ENCODE measurements around the gene SDK2.

DNA sequence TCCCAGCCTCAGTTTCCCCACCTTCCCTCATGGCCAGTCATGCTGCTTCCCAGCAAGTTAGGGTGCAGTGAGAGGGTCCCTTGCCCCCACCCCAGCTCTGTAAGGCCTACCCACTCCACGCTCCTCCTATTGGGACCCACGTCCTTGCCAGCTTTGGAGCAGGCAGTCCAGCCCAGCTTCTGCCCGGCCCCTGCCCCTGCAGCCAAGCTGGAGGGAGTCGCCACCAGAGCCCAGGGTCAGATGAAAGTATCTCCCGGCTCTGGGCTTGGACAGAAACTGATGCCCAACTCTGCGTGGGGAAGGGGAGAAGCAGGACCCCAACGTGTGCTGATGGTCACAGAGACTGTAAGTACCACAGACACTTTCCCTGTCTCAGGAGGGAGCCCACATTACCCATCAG lies 32.6 kb downstream of the SDK2 start:
- TF ChIP-seq, protein P1, sequence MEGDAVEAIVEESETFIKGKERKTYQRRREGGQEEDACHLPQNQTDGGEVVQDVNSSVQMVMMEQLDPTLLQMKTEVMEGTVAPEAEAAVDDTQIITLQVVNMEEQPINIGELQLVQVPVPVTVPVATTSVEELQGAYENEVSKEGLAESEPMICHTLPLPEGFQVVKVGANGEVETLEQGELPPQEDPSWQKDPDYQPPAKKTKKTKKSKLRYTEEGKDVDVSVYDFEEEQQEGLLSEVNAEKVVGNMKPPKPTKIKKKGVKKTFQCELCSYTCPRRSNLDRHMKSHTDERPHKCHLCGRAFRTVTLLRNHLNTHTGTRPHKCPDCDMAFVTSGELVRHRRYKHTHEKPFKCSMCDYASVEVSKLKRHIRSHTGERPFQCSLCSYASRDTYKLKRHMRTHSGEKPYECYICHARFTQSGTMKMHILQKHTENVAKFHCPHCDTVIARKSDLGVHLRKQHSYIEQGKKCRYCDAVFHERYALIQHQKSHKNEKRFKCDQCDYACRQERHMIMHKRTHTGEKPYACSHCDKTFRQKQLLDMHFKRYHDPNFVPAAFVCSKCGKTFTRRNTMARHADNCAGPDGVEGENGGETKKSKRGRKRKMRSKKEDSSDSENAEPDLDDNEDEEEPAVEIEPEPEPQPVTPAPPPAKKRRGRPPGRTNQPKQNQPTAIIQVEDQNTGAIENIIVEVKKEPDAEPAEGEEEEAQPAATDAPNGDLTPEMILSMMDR (IDR thresholded peaks at IDR 0.05; ENCODE audit: low read length) = no peak
- TF ChIP-seq EZH2 (optimal IDR thresholded peaks at IDR 0.05; ENCODE audit: low read depth, low read length) = no peak

Measured in MM.1S (cell line).